GM21619 (cell line): ENCODE results near the gene DDI2.

Experiments
- ATAC-seq: cut with Tn5 transposase; IDR thresholded peaks from one replicate; pipeline ENCODE4 v1.9.1; 2021; ENCODE audit not compliant: unreplicated experiment

The DDI2 gene

DNA sequence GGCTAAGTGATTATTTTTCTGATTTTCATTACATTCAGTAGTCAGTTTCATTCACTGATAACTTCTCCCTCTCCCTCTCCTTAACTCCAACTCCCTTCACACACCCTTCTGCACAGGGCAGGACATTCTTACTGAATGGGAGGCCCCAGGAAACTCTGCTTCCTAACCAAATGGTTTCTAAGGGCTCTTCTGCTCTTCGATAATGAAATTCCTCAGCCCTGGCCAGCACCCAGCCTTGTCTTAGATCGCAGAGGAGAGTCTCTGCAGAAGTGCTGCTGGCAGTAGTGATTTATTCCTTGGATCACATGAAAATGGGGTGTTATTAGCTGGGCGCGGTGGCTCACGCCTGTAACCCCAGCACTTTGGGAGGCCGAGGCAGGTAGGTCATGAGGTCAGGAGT, 83.2 kb downstream of the DDI2 start:
- no peak for ATAC-seq

DNA sequence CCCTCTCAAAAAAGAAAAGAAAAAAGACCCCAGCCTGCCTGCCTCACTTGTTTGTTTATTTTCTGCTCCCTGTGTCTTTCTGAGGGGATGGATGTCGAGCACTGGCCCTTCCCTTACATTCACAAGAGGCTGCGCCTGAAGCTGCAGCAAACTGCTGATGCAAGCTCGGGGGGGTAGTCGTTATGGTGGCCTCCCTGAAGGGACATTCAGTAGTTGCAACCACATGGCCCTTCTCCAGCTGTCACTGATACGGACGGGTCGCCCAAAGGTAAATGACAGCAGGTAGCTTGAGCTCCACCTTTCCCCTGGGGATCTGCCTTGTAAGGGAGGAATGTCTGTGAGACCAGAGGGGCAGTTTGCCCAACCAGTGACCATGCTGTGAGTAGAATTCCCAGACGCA, 84.5 kb downstream of the DDI2 start:
- ATAC-seq: no peak

DNA sequence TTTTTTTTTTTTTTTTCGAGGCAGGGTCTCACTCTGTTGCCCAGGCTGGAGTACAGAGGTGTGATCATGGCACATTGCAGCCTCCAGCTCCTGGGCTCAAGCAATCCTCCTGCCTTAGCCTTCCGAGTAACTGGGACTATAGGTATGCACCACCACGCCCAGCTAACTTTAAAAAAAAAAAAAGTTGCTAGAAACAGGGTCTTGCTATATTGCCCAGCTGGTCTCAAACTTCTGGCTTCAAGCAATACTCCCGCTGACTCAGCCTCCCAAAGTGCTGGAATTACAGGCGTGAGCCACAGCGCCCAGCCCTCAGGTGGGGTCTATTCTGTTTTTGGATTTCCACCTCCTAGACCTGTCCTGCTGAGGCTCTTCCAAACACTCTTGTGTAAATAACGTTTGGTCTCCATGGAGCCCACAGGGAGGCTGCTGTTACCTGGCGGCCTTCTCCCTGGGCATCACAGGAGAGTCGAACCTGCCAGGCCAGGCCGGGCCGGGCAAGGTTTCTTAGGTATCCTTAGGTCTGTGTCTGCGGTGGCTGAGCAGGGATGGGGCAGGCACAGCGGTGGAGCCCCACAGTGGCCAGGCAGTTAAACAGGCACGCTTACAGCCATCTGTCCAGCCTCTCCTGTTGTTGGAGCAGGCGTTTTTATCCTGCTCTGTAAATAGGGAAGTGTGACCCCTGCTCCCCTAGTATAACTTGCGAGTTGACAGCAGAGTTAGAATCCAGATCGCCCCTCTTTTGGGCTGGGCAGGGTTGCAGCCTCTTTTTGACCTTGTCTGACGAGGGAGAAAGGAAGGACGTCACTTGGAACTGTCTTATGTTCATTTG, 85.7 kb downstream of the DDI2 start:
- no peak for ATAC-seq

DNA sequence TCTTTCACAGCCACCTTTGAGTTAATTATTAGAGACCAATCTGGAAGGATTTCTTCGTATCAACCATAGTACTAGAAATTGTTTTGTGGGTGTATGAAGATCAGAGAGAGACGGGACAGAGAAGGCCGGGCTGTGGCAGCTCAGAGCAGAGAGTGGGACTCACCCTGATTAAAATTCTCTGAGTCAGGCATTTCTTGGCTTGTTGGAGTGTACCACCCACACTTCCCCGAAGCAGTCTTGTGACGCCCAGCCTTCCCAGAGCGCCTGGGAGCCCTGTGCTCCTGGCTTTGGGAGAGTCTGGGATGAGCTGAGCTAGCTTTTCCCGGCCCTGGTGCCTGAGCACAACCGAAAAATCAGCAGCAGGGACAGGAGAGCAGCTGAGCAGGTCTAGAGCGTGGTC, 86.3 kb downstream of the DDI2 start:
- no peak for ATAC-seq

DNA sequence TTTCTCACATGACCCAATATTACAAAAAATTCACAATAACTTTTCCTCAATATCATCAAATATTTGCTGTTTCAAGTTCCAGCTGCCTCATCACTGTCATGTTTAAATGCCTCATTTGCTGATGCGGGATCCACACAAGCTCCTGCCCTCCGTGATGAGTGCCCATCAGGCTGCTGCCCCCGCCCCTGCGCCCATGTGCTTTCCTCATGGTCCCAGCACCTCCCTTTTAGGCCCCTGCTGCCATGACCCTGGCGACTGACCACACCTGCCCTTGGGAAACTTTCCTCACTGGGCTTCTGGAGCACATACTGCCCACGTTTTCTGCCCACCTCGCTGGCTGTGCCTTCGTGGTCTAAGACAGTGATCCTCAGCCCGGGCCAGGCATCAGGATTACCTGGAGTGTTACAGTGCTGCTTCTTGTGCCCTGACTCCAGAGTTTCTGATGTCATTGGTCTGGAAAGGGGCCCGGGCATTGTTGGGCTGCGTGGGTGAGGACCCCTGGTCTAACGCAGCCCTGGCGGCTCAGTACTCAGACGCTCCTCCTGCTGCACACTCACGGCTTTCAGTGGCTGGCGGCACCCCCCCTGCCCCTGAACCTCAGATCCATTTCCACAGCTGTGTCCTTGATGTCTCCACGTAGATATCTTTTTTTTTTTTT, 87.4 kb downstream of the DDI2 start:
- no peak for ATAC-seq

DNA sequence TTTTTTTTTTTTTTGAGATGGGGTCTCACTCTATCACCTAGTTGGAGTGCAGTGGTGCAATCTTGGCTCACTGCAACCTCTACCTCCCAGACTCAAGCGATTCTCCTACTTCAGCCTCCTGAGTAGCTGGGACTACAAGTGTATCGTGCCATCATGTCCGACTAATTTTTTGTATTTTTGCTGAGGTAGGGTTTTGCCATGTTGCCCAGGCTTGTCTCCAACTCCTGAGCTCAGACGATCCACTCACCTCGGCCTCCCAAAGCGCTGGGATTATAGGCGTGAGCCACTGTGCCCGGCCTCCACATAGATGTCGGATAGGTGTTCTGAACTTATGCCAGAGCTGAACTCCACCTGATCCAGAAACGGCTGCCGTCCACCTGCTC, 87.9 kb downstream of the DDI2 start:
- ATAC-seq: no peak

DNA sequence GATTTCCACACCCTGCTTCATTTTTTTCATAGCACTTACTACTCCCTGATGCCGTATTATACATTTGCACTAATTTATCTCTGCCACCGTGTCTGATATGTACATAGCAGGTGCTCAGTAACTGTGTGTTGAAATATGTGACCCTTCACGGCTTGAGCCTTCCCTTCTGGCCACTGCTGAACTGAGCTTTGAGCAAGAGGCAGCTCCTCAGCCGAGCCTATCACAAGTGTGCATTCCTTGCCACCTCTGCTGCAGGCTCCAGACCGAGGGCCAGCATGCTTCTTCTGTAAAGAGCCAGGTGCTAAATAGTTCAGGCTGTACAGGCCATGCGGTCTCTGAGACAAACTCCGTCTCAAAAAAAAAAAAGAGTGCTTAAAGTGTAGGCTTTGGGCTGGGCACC, 89.5 kb downstream of the DDI2 start:
- ATAC-seq: no peak

DNA sequence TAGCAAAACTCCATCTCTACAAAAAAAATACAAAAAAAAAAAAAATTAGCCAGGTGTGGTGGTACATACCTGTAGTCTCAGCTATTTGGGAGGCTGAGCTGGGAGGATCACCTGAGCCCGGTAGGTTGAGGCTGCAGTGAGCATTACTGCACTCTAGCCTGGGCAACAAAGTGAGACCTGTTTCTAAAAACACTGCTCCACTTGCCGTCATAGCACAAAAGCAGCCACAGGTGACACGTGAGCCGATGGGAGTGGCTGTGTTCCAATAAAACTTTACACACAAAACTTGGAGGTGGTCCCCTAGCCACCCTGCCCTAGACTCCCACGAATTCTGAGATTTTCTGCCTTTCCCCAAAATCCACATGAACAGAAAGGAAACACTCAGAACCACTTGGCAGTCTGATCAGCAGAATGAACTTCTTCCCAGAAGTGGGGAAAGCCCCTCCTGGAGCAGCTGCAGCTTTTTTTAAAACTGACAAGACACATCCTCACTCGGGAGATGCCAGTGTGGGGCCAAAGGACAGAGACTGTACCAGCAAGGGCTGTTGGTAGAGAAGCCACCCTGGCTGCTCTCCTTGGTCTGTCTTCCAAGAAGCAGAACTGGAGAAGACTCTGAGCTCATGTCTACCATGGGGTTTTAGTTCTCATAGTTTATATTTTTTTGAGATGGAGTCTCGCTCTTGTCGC, 90.1 kb downstream of the DDI2 start:
- ATAC-seq: no peak

DNA sequence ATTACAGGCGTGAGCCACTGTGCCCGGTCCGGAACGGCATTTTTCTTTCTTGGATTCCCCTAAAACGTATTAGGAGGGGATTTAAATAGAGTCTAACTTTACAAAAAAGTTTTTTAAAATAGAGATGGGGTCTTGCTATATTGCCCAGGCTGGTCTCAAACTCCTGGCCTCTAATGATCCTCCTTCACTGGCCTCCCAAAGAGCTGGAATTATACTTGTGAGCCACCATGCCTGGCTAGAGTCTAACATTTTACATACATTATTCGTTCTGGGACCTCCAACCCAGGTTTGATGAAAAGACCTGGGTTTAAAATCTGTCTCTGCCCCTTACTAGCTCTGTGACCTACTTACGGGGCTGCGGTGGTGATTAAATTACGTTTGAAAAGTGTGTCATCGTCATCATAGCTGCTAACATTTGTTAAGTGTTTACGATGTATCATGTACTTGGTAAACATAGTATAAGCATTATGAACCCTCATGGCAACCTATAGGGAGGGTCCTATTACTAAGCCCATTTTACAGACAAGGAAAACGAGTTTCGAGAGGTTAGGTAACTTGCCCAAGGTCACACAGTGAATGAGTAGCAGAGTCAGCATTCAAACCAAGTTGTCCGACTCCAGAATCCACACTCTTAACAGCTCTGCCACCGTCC, 91.4 kb downstream of the DDI2 start:
- ATAC-seq: no peak

DNA sequence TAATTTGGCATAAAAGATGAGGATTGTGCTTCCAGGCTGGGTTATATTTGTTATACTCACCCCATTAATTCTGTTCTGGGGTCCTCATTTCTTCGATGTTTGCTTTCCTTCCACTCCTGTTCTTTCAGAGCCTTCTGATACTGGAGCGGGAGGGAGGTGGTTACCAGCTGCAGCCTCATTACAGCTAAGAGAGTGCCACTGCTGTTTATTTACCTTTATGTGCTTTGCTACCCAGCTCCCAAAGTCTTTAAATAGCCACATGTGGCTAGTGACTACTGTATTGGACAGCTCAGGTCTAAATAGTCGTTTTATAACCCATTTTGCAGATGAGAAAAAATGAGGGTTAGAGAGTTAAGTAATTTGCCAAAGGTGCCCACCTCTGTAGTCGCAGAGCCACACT, 92.0 kb downstream of the DDI2 start:
- no peak for ATAC-seq

DNA sequence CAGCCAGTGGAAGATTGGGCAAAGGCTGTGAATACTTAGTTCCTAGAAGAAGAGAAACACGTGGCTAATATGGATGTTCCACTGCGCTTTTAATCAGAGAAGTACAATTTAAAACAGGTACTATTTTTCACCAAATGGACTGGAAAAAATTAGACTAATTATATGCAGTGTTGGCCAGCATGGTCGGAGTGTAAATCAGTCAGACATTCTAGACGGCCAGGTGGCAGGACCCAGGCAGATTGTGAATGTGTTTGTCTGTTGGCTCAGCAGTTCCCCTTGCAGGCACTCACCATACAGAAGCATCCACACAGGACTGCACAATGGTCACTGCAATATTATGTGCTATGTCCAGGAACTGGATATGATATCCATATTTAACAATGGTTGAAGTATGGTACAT, 94.9 kb downstream of the DDI2 start:
- ATAC-seq: no peak

DNA sequence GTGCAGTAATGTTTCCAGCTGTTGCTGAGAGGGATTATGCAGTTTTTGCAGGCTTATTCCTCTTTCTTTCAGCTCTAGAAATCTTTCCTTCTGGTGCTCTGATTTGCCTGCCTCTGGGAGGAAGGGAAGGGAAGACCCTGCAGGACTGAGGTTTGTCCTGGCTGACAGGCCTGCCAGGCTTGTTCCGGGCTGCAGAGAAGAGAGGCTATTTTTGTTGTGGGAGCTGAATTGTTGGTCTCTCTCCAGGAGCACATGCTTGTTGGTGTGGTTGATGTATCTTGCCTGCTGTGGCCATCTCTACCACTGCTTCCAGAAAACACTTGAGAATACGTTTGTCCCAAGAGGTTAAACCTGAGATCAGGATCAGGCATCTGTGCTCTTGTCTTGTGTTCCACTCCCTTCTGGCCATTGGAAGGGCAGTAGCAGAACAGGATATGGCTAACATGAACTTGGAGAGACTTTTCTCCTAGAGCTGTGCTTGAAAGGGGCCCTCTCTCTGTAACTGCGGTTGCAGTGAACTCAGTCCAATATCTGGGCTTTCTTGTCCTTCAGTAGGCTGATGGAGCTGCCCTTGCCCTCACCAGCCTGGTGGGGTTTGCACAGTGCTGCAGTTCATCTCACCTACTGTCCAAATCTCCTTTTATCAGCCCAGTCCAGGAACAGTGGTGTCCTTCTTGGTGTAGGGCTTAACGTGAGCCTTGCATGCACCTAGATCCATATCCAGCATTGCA, 97.3 kb downstream of the DDI2 start:
- ATAC-seq: no peak

DNA sequence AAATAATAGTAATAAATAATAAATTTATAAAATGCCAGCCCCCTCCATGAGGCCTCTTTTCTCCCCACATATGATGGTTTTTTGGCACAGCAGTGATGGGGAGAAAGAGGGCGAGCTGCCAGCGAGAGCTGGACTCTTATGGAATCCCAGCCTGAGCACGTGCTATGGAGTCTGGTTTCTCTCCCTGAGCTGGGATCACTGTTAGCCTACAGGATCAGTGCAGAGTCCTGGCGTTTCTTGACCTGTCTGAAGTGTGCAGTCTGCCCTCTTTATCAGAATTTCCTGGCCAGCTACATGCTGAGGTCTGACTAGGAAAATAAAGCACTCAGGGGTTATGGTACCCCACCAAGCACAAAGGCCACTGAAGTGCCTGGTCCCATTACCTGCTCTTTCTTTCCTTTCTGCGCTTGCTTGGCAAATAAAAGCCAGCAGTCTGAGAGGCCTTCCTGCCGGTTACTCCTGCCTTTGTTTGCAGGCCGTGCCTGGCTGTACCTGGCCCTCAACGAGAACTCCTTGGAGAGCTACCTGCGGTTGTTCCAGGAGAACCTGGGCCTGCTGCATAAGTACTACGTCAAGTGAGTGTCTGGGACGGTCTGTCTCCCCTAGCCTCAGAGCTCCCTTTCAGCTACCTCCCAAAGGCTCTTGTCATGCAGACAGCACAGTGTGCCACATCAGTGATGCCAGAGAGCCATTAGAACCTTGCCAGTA, 100.3 kb downstream of the DDI2 start:
- no peak for ATAC-seq

DNA sequence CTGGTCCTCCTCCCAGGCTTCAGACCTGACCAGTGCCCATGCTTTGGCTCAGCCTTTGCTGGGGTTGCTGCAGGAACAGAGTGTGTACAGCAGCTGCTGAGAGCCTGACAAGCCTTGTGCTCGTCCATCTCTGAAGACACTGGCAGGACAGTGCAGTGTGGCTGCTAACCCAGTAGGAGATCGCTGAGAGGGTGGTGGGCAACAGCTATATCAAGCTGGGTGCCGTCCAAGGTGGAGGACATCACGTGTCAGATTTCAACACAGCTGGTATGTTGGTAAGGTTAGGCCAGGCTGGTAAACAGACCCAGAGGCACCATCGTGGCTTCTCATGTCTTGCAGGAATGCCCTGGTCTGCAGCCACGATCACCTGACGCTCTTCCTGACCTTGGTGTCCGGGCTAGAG, 100.9 kb downstream of the DDI2 start:
- no peak for ATAC-seq
